Caki2 (cell line): ENCODE data around the gene TRPC4AP. TPM values are rescaled to one million over a fixed set of nuclear protein-coding genes. Genes with fewer than 3 reads are reported as not detected.
"Not testable (repeated sequence)": the region's sequence is repeated elsewhere in the genome, so short reads cannot be mapped to it uniquely, and the experiment has no call there.

Experiments used
- DNase-seq: peaks from one replicate; pipeline ENCODE4 v3.0.0-alpha.2; 2015; ENCODE audit warnings: low read depth
- in situ Hi-C: cut with HindIII; loops from 2 replicates; pipeline ENCODE4 v1.10.0; 2016; ENCODE audit warnings: low sequenced_read_pairs, low pct_unique_long_range_greater_than_20kb, mixed read lengths
- total RNA-seq: library from RNA; depleted of rRNA; stranded (reverse); fragments of >200 nt; shearing (Covaris generic); gene quantifications from 2 replicates; pipeline ENCODE4 v1.2.3, GENCODE V29; 2014; ENCODE audit warnings: low replicate concordance

The TRPC4AP gene
- total RNA-seq, 1 experiment from 2014 or later = 54.4 TPM

GRCh38 chr20:35065181-35065580, 27.4 kb downstream of the TRPC4AP start:
- in situ Hi-C loops = no loop called here

GRCh38 chr20:35063168-35063567, 29.4 kb downstream of the TRPC4AP start:
- in situ Hi-C loops = no loop called here
- DNase-seq = no peak

More at GRCh38 chr20:35065181-35065580, 27.4 kb downstream of the TRPC4AP start:
- no peak for DNase-seq

GRCh38 chr20:35062478-35062877, 30.1 kb downstream of the TRPC4AP start:
- in situ Hi-C loops = no loop called here
- no peak for DNase-seq

GRCh38 chr20:35060168-35060567, 32.4 kb downstream of the TRPC4AP start:
- DNase-seq = no peak
- in situ Hi-C loops = no loop called here

GRCh38 chr20:35059612-35060011, 33.0 kb downstream of the TRPC4AP start:
- in situ Hi-C loops = no loop called here
- DNase-seq = no peak

GRCh38 chr20:35059110-35059509, 33.5 kb downstream of the TRPC4AP start:
- no peak for DNase-seq
- in situ Hi-C loops = no loop called here

GRCh38 chr20:35055445-35056276, 36.9 kb downstream of the TRPC4AP start:
- DNase-seq = no peak

GRCh38 chr20:35054814-35055213, 37.8 kb downstream of the TRPC4AP start:
- in situ Hi-C loops = no loop called here
- no peak for DNase-seq

More at GRCh38 chr20:35055445-35056276, 36.9 kb downstream of the TRPC4AP start:
- in situ Hi-C loops = no loop called here

GRCh38 chr20:35052616-35053015, 40.0 kb downstream of the TRPC4AP start:
- in situ Hi-C loops, DNase-seq: not testable (repeated sequence)

- DNase-seq = no peak
- in situ Hi-C loops = no loop called here
These were observed 42.7 kb downstream of the TRPC4AP start for GRCh38 chr20:35049776-35050352.

GRCh38 chr20:35048739-35049138, 43.9 kb downstream of the TRPC4AP start:
- in situ Hi-C loops = no loop called here

GRCh38 chr20:35042268-35042667, 50.3 kb downstream of the TRPC4AP start:
- in situ Hi-C loops = no loop called here

More at GRCh38 chr20:35048739-35049138, 43.9 kb downstream of the TRPC4AP start:
- no peak for DNase-seq

GRCh38 chr20:35040646-35041045, 52.0 kb downstream of the TRPC4AP start:
- in situ Hi-C loops = no loop called here
- DNase-seq = no peak

More at GRCh38 chr20:35042268-35042667, 50.3 kb downstream of the TRPC4AP start:
- DNase-seq = no peak

GRCh38 chr20:35039846-35040489, 52.6 kb downstream of the TRPC4AP start:
- in situ Hi-C loops = no loop called here
- DNase-seq = no peak

GRCh38 chr20:35039146-35039545, 53.5 kb downstream of the TRPC4AP start:
- in situ Hi-C loops = no loop called here
- peak; percentile 4 for DNase-seq

- in situ Hi-C loops = no loop called here
- no peak for DNase-seq
These were observed 58.5 kb downstream of the TRPC4AP start for GRCh38 chr20:35034145-35034544.

- in situ Hi-C loops = no loop called here
- no peak for DNase-seq
These were observed 62.5 kb downstream of the TRPC4AP start for GRCh38 chr20:35030136-35030535.

GRCh38 chr20:35027301-35027700, 65.3 kb downstream of the TRPC4AP start:
- DNase-seq = no peak
- in situ Hi-C loops = no loop called here

- DNase-seq = no peak
- in situ Hi-C loops = no loop called here
These were observed 67.5 kb downstream of the TRPC4AP start for GRCh38 chr20:35025116-35025515.
